ENCODE results near the gene RAPH1.

The RAPH1 gene, protein sequence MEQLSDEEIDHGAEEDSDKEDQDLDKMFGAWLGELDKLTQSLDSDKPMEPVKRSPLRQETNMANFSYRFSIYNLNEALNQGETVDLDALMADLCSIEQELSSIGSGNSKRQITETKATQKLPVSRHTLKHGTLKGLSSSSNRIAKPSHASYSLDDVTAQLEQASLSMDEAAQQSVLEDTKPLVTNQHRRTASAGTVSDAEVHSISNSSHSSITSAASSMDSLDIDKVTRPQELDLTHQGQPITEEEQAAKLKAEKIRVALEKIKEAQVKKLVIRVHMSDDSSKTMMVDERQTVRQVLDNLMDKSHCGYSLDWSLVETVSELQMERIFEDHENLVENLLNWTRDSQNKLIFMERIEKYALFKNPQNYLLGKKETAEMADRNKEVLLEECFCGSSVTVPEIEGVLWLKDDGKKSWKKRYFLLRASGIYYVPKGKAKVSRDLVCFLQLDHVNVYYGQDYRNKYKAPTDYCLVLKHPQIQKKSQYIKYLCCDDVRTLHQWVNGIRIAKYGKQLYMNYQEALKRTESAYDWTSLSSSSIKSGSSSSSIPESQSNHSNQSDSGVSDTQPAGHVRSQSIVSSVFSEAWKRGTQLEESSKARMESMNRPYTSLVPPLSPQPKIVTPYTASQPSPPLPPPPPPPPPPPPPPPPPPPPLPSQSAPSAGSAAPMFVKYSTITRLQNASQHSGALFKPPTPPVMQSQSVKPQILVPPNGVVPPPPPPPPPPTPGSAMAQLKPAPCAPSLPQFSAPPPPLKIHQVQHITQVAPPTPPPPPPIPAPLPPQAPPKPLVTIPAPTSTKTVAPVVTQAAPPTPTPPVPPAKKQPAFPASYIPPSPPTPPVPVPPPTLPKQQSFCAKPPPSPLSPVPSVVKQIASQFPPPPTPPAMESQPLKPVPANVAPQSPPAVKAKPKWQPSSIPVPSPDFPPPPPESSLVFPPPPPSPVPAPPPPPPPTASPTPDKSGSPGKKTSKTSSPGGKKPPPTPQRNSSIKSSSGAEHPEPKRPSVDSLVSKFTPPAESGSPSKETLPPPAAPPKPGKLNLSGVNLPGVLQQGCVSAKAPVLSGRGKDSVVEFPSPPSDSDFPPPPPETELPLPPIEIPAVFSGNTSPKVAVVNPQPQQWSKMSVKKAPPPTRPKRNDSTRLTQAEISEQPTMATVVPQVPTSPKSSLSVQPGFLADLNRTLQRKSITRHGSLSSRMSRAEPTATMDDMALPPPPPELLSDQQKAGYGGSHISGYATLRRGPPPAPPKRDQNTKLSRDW

GRCh38 chr2:203535078-203535783 is at the start of gene RAPH1:
Gene RAPH1, minus strand, starts transcription at chr2:203535301. Its CDS starts 39,948 bp downstream, at chr2:203495353.
- DNase-seq, result peak; percentile 29

- no peak for DNase-seq
Observed at GRCh38 chr2:203584784-203585183, 49.7 kb upstream of the RAPH1 start.

GRCh38 chr2:203583701-203584100 is 48.6 kb upstream of the RAPH1 start:
- DNase-seq, result no peak

DNA sequence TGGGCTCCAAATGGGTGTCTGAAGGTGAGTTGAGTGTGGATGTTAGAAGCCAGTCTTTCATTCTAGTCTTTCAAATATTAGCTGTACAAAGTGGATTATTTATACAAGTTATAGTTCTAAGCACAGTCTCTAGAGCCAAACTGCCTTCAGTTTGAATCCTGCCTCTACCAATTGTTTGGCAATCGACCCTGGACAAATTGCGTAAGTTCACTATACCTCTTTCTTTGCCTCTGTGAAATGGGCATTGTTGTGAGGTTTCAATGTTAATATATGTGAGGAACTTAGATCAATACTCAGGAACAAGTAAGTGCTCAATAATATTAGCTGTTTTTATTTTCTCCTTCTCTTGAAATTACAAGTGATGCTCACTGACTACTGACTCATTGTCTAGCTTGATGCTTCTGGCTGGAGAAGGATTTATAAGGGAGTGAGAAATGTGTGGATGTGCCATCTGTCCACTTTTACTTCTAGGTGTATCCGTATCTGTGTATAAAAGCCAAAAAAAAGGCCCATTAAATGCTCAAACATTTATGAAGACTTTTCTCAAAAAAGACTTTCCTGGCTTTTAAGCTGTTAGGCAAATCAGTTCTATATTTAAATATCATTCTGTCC is 48.1 kb upstream of the RAPH1 start:
- DNase-seq, result no peak

DNA sequence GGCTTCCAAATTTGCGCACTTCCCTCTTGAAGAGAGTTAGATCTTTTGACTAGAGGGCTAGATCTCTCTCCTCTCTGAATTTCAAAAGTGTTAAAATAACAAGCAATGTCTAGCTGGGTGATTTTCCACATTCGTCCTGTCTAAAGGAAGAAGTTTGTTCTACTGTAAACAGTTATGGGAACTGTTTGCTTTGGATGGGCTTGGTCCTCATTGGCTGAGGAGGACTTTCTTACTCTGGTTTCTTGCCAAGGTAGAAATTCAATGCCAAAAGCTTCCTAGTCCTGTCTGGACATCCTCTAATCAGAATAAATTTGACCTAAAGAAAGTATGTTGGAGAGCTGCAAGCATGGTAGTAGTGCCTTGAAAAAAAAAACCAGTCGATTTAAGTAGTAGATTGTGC is 47.4 kb upstream of the RAPH1 start:
- no peak for DNase-seq

DNA sequence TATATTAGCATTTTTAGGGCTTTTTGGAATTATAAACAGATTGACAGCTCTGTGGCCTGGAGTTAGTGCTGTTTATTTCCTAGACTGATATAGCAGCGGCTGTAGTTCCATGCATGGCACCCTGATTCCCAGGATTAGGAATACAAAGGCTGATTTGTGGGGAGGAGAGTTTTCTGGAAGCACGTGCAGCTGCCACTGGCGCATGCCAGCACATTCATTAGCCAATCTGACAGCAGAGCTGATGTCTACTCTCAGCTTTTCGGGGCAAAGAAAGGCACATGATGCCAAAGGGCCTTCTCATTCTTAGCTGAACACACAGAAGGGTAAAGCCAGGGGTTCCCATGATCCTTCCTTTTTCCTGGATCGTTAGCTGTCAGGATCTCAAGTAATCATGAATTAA is 45.7 kb upstream of the RAPH1 start:
- no peak for DNase-seq

GRCh38 chr2:203579730-203580129 is 44.6 kb upstream of the RAPH1 start:
- no peak for DNase-seq

- DNase-seq, result no peak
Observed at GRCh38 chr2:203578759-203579643, 43.9 kb upstream of the RAPH1 start.

GRCh38 chr2:203574824-203575223 is 39.7 kb upstream of the RAPH1 start:
- DNase-seq, result no peak

- DNase-seq, result no peak
Observed at GRCh38 chr2:203572316-203572715, 37.2 kb upstream of the RAPH1 start.

GRCh38 chr2:203569677-203570316 is 34.7 kb upstream of the RAPH1 start:
- DNase-seq, result no peak

DNA sequence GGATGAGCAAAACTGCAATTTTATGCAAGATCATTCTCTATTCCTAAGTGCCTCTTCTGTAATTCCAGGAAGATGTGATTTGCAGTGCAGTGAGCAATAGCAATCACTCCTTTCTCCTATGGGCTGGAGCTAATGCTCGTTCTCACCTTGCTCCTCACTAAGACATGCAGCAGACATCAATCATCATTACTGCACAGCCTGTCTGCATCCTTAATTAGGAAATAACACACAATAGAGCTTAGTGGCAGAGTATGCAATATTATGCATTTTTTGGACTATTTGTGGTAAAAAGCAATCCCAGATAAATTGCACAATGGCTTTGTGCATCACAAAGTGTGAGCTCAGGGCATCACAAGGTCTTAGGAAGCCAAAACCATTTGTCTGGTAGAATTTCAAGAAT is 32.6 kb upstream of the RAPH1 start:
- no peak for DNase-seq

DNA sequence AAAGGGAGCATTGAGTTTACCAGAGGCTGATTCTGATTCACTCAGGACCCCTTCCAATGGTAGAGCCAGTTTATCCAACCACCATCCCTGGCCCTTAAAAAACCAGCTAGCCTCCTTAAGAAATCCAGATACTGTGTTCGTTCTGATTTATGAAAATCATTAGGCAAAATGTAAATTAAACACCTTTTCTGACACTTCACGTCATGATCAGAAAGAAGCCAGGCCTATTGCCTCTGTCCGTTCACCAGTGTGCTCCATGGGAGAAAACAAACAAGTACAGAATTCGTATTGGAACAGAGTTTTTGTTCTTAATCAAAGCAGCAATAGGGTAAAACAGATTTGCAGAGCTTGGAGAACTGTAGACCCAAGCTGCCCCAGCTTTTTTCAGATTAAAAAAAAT is 31.1 kb upstream of the RAPH1 start:
- no peak for DNase-seq

- no peak for DNase-seq
Observed at GRCh38 chr2:203565076-203565475, 30.0 kb upstream of the RAPH1 start.

GRCh38 chr2:203562268-203562667 is 27.2 kb upstream of the RAPH1 start:
- no peak for DNase-seq

DNA sequence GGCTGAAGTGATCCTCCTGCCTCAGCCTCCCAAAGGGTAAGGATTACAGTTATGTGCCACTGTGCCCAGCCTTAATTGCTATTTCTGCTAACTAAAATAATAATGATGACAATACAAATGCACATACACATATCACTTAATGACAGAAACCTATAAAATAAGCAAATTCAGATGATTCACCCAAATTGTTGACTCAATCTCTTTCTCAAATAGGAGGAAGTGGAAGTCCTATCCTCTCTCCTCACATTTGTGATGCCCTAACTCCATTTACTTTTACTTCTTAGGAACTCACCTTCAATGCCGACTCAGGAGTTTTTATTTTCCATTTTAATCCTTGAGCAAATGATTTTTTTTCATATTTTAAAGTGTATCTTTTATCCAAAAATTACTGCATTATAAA is 24.5 kb upstream of the RAPH1 start:
- DNase-seq, result no peak

DNA sequence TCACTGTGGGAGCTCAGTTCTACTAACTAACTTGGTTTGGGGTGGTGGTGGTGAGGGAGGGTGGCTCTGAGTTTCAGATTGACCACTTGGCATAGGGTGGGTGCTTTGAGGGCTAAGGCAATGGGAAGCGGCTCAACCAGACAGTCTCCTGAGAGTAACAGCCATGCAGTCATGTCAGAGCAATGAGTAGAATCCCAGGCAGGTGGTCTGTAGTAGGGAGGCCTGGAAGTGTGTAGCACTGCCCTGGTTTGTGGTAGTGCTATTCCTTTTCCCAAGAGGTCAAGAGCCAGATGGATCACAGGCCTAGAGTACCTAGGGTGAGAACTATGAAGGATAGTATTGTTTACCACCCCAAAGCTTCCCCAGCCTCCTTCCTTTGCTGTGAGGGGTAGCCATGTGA is 18.7 kb upstream of the RAPH1 start:
- DNase-seq, result no peak

DNA sequence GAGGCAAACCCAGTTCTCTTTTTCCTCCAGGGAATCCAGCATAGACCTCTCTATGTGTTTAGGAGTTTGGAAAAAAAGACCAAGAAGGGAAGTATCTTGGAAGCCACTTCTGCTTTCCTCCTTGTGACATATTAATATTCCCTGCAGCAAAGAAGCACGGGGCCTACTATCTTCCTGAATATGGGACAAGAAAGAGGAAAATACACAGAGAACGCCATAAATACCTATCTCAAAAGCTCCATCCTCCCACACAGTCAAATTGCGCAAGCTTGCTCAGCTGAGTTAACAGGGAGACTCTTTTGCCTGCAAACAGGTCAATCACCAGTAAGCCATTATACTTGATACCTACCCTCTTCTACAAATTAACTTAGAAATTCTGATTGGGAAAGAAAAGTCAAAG is 16.7 kb upstream of the RAPH1 start:
- DNase-seq, result no peak

- DNase-seq, result no peak
Observed at GRCh38 chr2:203550266-203550665, 15.2 kb upstream of the RAPH1 start.

DNA sequence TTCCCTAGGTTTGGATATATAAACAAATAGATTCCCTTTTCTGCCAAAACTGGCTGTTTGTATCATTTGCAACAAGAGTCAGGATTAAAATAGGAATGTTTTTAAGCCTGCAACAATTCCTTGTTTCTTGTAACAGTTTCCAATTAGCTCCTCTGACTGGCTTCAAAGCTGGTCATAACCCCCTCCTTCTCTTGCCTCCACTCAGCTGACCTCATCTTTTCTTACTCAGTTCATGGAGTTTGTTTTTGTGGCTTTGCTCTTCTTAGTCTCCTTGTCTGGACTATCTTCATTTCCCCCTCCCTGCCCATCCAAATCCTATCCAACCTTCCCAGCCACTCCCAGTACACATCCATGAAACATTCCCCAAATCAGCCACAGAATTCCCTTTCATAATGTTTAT is 14.3 kb upstream of the RAPH1 start:
- DNase-seq, result no peak

DNA sequence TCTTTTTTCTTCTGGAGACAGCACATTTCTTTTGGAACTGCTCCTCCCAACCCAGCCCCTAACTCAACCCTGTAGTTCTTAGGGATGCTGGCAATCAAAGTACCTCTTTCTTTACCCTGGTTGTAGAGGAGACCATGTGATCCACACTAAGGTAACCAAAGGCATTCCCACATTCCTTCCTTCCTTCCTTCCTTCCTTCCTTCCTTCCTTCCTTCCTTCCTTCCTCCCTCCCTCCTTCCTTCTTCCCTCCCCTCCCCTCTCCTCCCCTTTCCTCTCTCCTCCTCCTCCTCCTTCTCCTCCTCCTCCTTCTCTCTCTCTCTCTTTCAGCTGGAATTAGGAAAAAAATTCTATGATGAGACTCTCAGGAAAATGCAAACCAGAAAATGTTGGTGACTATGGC is 13.8 kb upstream of the RAPH1 start:
- no peak for DNase-seq

Measured in NCI-H1417 treated with DMSO at 0.1 percent for 48 hours (cell line).